ENCODE results near the gene BRK1.

GRCh38 chr3:10154335-10155122 is 39.1 kb downstream of the BRK1 start:
- TF ChIP-seq, protein P1, sequence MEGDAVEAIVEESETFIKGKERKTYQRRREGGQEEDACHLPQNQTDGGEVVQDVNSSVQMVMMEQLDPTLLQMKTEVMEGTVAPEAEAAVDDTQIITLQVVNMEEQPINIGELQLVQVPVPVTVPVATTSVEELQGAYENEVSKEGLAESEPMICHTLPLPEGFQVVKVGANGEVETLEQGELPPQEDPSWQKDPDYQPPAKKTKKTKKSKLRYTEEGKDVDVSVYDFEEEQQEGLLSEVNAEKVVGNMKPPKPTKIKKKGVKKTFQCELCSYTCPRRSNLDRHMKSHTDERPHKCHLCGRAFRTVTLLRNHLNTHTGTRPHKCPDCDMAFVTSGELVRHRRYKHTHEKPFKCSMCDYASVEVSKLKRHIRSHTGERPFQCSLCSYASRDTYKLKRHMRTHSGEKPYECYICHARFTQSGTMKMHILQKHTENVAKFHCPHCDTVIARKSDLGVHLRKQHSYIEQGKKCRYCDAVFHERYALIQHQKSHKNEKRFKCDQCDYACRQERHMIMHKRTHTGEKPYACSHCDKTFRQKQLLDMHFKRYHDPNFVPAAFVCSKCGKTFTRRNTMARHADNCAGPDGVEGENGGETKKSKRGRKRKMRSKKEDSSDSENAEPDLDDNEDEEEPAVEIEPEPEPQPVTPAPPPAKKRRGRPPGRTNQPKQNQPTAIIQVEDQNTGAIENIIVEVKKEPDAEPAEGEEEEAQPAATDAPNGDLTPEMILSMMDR (IDR thresholded peaks at IDR 0.05): no peak
- TF ChIP-seq EZH2phosphoT487 (IDR thresholded peaks at IDR 0.05): no peak

Measured in neural progenitor cell (in vitro differentiated cells).